SKM-1 (cell line): Measurements from ENCODE around the gene CROCC2.

Experiments used
- DNase-seq: peaks from one replicate; lab custom pipeline; 2025; ENCODE audit not compliant: unreplicated experiment; lab: John Stamatoyannopoulos, UW

Gene CROCC2

DNA sequence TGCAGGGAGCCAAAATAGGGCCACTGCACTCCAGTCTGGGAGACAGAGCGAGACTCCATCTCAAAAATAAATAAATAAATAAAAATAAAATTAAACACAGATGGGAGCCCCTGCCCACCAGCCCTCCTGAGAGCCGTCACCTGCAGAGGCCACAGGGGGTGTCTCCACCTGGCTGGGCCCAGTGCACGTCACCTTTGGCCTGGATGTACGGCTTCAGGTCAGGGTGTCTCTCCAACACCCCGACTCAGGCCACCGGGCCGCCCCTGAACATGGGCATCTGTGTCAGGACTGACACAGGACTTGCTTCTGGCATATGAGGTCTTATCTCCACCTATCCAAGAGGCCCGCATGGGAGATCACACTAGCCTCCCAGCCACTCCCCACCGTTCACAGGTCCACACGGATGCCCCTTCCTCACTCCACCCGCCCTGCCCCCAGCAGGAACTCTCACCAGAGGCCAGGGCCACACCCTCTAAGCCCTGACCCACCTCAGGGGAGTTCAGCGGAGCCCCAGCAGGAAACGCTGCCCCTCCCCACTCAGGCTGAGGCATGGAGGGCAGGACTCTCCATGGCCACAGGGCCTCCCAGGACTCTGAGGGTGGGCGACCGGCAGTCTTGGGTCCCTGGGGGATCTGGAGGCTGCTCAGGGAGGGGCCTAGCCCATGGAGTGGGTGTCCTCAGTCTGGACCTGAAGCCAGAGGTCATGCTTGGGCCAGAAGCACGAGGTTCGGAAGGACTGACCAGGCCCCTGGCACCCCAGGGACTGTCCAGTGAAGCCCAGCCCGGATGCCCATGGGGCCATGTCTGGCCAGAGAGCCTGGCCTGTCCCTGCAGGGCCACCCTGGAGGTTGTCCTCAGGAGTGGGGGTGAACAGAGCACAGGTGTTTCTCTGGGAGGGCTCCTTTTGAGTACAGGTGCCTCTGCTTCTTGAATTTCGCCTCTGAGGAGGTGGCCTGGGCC, 1.6 kb upstream of the CROCC2 start:
- no peak for DNase-seq

DNA sequence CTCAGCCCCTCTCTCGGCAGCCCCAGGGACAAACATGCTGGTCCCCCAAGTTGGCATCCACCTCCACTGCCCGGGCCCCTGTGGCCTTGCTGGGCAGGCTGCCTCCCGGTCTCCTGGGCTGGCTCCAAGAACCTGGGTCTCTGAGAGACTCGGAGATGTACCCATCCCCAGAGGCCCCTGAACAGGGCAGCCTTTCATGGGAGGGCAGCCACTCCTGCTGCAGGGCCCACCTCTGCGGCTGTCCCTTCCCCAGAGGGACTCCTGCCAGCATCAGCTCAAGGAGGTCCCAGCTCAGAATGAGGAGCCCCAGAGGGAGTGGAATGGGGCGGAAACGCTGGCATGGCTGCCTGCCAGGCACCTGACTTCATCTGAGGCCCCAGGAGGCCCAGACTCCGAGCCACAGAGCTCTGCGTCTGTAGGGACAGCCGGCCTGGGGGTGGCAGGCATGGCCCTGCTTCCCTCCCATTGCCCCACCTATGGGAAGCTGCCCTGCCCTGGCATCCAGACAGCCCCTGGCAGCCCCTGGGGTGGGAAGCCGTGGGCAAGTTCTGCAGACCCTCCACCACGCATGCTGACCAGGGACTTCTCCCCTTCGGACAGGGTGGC, 857 bp upstream of the CROCC2 start:
- DNase-seq, result no peak

DNA sequence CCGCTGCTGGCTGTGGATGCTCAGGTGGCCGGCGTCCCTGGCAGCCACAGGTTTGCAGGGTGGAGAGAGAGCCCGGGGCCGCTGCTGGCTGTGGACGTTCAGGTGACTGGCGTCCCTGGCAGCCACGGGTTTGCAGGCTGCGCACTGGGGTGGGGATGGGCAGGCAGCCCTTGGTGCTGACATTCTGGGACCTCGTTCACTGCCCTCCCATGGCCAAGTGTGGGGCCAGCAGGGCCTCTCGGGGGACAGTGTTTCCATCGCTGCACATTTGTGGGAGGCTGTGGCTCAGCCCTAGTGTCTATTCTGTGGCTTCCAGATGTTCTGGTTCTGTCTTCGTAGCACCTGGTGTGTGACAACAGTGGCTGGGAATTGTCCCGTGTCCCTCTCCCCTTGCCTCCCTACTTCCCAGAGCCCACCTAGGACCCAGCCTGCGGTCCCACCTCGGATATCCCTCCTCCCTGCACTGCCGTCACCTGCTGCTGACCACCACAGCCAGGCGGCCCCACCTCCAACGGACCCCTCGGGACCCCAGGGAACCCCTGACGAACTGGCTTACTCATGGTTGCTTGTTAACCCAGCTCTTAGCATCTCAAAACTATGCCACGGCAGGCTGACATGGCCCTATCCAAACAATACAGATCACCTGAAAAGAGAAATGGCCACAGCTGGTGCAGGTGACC, 915 bp downstream of the CROCC2 start:
- DNase-seq, result no peak

DNA sequence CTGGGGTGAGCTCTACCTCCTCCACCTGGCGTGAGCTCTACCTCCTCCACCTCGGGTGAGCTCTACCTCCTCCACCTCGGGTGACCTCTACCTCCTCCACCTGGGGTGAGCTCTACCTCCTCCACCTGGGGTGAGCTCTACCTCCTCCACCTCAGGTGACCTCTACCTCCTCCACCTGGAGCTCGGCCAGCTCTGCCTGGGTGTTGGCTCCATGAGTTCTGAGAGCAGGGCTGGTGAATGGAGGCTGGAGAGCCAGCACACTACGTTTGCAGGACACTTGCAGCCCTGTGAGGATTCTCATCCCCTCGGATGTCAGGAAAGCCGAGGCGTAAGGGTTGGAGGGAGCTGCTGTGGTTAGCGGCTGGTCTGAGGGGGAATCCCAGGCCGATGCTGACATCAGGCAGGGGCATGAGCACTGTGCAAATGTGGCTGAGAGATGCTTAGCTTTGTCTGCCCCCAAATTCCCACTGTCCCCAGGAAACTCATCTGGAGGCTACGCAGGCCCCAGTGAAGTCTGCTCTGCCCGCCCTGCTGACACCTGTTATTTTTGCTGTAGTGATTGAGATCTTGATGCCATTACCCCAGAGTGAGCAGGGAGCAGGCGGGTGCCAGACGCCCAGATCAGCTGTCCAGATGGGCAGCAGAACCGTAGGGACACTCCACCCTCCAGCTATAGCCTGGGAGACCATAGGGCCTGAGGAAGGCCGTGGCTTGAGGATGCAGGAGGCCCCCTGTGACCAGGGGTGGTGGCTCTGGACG, 3.3 kb downstream of the CROCC2 start:
- DNase-seq, result no peak

DNA sequence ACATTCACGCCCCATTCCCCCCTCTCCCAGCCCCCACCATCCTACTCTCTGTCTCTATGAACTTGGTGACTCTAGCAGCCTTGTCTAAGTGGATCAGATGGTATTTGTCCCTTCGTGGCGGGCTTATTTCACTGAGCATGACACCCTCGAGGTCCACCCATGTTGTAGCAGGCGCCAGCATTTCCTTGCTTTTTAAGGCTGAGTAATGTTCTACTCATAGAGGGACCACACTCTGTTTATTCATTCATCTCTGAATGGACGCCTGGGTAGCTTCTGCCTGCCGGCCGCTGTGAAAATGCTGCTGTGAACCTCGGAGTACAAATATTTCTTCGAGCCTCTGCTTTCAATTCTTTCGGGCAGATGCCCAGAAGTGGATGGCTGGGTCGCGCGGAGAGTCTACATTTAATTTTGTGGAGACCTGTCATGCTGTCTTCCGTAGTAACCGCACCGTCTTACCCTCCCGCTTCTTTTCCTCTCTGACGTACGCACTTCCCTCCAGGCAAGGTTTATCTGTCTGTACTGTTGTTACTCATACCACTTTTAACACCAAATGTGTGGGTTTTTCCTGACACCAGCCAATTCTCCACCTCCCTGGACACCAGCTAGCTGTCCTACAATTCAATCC, 5.6 kb downstream of the CROCC2 start:
- DNase-seq, result no peak

DNA sequence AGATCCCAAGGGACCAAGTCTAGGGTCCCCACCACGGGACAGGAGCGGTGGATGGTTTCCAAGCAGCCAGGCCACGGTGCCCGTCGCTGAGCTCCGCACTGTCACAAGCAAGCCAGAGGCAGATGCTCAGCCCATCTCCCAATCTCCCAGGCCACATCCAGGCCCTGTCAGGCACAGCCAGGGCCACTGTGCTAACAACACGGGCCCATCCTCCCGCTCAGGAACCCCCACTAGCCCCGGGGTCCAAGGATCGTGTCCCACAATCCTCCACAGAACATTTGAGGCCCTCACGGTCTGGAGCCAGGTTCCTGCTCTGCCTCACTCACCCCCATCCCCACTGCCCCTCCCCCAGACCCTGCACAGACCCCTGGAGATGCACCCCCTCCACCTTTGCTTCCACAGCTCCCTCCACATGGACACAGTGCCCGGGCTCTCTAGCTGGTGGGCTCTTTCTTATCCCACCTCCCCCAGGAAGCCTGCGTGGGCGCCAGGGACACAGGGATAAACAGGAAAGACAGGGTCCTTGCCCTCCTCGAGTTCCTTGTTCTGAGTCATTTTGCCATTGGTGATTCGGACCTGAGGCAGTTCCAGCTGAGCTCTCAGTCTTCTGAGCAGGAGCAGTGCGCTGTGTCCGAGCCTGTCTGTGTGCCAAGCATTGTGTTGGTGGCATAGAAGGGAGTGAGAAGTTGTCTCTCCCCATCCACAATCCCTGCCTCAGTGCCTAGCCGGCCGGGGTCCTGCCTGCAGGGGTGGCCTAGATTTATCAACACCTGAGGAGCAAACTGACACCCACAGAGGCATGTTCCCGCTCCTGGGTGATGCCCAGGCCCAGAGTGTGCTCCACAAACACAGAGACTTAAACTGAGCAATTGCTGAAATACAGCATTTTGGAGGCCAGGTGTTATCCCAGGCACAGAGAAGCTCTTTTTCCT, 7.0 kb downstream of the CROCC2 start:
- no peak for DNase-seq

DNA sequence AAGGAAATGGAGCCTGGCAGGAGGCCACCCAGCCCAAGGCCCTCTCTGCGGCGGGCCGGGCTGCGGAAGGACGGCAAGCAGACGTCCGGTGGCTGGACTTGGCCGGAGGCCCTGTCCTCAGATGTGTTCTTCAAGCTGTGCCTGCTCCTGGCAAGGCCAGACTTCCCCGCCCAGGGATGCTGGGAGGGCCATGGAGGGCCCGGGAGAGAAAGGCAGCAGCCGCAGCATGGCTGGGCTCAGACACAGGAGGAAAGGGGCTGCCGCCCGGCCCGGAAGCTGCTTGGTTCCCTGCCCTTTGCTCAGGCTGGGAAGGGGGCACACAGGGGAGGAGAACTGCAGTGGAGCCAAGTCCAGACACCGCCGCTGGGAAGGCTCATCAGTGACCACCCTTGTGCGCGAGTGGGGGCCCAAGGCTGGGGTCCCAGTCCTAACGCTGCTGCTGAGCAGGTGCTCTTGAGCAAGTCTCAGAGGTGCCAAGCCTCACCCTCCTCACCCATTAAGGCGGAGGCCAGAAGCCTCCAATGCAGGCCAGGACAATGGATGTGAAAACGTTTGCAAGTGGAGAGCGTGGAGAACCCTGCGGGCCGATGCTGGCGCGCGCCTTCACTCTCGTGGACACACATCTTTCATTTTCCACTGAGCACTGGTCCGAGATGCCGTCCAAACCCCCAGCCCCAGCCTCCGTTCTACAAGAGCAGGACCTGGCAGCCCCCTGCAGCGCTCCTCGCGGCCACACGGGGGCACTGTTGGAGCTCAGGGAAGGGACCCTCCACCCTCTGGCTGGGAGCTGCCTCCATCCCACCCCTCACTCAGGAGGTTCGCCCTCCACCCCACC, 7.9 kb downstream of the CROCC2 start:
- DNase-seq, result peak; percentile 23

DNA sequence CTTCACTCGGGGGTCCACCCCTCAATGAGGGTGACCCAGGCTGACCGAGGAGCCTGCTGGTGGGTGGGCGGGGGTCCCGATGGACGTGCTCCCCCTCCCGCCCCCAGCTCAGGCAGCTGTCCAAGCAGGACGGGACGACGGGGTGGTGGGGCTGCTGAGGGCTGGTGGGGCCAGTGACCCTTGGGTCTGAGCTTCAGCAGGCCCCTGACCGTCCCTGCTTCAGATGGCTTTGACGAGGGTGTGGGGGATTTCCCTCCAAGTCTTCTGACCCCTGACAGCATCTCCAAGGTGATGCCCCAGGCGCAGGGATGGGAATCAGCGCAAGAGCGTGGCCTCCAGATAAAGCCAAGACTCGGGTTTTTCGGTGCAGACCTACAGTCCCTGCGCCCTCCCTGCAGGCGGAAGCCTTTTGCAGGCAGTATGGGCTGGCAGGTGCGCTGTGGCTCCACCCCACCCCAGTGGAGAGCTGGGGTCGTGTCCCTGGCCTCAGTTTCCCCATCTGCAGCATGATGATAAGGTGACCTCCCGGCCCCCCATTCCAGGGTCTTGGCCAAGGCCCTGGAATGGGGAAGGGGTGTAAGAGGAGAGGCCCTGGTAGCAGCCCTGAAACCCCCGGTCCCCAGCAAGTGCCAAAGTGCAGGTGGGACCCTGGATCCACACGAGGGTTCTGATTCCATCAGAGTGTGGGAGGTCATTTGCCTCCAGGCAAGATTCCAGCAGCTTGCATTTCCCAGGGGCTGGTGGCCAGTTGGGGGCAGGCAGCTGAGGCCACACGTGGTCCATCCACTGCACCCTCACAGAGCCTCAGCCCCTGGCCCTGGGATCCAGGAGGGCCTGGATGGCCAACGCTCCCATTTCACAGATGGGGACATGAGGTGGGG, 8.7 kb downstream of the CROCC2 start:
- no peak for DNase-seq

DNA sequence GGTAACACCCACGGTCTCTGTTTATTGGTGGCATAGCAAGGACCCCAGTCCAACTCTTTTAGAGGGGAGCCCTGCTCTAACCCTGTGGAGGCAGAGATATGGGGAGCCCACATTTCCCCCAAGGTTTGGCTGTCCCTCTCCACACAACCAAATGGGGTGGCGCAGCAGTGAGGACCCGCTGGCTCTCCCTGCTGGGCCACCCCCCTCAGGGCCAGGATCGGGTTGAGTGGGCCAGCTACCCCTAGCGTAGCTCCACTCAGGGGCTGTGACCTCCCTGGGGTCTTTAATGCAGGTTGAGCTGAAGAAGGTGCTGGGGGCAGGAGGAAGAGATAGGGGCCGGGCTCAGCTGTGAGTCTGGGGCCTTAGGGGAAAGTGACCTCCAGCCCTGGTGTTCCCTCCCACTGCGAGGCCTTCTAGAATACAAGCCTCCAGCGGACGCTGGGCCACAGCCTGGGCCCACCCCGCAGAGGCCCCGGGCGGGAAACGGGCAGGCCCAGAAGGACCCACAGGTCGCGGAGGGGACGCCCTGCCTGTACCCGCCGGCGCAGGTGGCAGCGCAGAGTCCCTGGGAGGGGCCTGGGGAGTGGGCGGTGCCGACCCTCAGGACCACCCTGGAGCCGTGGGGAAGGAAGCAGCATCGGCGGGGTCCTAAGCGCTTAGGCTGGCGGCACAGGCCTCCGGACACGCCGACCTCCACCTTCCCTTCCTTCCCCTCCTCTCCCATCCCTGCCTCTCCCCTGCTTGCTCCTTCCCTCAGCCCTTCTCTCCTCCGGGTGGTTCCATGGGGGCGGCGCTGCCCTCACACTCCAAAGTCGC, 9.6 kb downstream of the CROCC2 start:
- DNase-seq, result no peak

DNA sequence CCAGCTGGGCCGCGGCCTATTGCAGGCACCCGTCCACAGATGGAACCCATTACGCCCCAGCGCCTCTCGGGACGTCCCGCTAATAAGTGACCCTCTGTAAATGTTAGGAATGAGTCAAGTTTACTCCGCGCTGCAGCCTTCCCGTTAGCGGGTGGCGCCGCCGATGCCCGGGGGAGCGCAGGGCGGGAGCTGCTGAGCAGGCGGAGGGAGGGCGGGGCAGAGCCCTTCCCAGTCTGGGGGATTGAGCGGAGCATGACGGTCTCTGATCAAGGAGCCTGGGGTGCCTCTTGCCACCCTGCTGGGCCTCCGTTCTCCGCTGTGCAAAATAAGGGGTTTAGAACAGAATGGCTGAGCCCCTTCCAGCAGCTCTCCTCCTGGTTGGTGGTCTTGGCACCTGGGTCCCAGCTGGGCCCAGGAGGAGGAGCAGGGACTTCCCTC, 10.5 kb downstream of the CROCC2 start:
- DNase-seq, result no peak

DNA sequence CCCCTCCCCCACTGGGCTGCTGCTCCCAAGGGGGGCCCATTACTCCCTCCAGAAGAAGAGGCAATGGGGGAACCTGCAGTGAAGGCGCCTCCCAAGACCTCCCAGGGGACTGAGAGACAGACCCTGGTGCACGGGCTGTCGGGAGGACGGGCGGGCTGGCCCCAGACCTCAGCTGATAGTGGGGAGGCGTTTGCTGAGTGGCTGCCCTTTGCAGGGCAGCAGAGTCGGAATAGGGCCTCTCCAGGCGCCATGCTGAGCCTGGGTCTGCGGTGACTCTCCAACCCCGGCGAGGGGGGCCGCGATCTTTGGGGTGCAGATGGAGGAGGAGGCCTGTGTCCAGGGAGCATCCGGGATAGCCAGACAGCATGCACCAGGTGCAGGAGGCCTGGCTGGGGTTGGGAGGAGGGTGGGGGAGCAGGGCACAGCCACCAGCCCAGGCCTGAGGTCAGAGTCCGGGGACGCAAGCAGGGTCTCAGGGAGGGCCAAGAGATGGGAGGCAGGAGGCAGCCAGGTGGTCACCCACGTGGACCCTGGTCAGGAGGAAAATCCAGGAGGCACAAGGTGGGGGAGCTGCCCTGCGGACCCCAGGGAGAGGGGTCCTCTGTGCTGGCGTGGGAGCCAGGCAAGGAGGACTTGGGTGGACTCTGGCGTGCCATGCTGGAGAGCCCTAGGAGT, 11.0 kb downstream of the CROCC2 start:
- no peak for DNase-seq

DNA sequence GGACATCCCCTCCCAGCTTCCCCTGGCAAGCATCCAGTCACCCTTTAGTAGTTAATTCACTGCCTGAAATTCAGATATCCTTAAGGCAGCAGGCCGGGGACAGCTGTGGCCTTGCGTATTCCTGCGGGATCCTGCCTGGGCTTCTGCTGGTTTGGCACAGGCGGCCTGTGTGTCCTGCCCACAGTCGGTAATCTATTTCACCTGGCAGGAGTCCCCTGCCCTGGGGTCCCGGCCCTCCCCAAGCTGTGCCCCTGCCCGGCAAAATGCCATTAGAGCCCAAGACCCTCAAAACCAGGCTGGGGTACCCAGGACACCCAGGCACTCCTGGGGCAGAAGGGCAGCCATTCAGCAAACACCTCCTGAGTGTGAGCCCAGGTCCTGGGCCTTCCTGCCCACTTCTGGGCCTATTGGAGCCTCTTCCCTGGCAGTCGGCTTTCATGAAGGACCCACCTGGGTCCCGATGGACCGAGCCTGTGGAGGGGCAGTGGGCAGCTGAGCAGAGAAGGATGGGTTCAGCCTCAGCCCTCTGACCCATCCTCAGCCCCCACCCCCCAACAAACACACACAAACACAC, 11.6 kb downstream of the CROCC2 start:
- DNase-seq, result no peak

DNA sequence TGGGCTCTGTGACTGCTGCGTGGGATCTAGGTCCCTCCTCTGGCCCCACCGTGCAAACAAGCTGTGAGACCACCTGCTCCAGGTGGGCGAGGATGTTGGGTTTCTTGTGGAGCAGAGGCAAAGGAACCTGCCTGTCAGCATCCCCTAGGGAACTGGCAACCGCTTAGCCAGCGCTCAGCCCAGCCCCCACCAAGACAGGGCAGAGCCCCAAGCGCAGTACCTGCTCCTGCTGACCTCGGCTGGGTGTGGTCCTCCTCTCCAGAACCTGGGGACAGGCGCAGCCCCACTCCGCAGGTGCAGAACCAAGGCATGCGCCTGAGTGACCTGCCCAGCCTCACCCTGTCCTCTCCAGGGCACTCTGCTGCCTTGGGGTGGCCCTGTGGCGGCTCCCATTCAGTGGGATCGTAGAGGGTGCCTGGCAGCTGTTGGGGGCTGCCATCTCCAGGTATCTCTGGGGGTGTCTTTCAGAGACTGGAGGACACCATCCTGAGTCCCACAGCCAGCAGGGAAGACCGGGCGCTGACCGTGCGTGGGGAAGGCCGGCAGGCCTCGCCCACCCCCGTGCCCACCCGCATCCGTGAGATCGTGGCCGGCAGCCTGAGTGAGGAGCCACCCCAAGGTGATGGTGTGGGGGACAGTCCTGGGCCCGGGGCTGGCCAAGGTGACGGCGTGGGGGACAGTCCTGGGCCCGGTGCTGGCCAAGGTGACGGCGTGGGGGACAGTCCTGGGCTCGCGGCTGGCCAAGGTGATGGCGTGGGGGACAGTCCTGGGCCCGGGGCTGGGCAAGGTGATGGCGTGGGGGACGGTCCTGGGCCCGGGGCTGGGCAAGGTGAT, 12.3 kb downstream of the CROCC2 start:
- DNase-seq, result no peak

DNA sequence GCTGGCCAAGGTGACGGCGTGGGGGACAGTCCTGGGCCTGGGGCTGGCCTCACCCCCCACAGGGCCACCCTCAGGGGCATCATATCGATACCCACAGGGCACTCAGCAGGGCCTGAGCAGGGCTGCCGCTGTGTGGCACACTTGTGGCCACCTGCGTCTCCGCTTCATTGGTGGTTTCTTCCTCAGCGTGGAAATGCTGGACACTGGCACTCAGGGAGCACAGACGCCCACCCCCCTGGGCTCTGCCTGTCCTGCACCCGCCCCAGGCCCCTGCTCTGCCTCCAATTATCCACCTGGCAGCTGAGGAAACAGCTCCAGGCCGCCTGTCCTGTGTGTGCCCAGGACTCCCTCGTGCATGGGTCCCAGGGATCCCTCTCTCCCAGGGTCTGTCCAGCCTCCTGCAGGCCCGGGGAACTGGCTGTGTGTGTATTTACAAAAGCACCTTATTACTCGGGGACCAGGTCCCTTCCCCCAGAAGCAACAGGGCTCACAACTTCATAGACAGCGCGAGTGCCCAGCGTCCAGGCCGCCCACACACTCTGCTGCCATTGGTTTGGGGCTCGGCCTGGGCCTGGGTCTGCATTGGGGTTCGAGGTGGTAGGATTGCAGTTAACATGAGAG, 13.1 kb downstream of the CROCC2 start:
- no peak for DNase-seq
